Measurements from ENCODE around the gene TMUB2. TPM values are rescaled to one million over a fixed set of nuclear protein-coding genes. Genes with fewer than 3 reads are reported as not detected.

Gene TMUB2
- total and polyA plus RNA-seq, 2 of the 13 experiments (the other 11 are each of a cell fraction or from before 2014, with no cell fraction given) = 26.9 to 50.8 TPM

GRCh38 chr17:44222112-44222869 lies 35.5 kb downstream of the TMUB2 start (continued):
- TF ChIP-seq EEA1 (CRISPR knock-in tag; IDR thresholded peaks at IDR 0.05; ENCODE audit: borderline replicate concordance) (peak; percentile 66; the same call in 1 of the 2 replicates), POGZ (CRISPR knock-in tag; IDR thresholded peaks at IDR 0.05) (0 out of 2 replicates have a peak, but pooled peaks have one; percentile 6), ZSCAN31 (CRISPR knock-in tag; IDR thresholded peaks at IDR 0.05; ENCODE audit: low read depth) (no peak), PITX1 (CRISPR knock-in tag; IDR thresholded peaks at IDR 0.05) (no peak), NR2F6 (IDR thresholded peaks at IDR 0.05) (no peak), NR2F6 (CRISPR knock-in tag; IDR thresholded peaks at IDR 0.05) (no peak), BHLHE40 (IDR thresholded peaks at IDR 0.05; ENCODE audit: low read length) (no peak), ZNF512 (CRISPR knock-in tag; IDR thresholded peaks at IDR 0.05) (no peak), ZNF879 (CRISPR knock-in tag; IDR thresholded peaks at IDR 0.05) (no peak), SP4 (CRISPR knock-in tag; IDR thresholded peaks at IDR 0.05) (peak; percentile 56), KLF12 (CRISPR knock-in tag; IDR thresholded peaks at IDR 0.05; ENCODE audit: borderline replicate concordance) (peak; percentile 71; the same call in 1 of the 2 replicates), SNAPC5 (CRISPR knock-in tag; IDR thresholded peaks at IDR 0.05; ENCODE audit: borderline replicate concordance) (no peak), FOSL1 (CRISPR knock-in tag; IDR thresholded peaks at IDR 0.05; ENCODE audit: borderline replicate concordance) (no peak), GABPB1 (CRISPR knock-in tag; IDR thresholded peaks at IDR 0.05) (peak; percentile 67; the same call in 1 of the 2 replicates), ZNF329 (CRISPR knock-in tag; IDR thresholded peaks at IDR 0.05; ENCODE audit: low read depth) (no peak), ZNF451 (CRISPR knock-in tag; IDR thresholded peaks at IDR 0.05) (no peak), MEF2D (CRISPR knock-in tag; IDR thresholded peaks at IDR 0.05) (no peak), NFYB (CRISPR knock-in tag; IDR thresholded peaks at IDR 0.05) (peak; percentile 40; the same call in 1 of the 2 replicates)
- TF ChIP-seq, protein P1, sequence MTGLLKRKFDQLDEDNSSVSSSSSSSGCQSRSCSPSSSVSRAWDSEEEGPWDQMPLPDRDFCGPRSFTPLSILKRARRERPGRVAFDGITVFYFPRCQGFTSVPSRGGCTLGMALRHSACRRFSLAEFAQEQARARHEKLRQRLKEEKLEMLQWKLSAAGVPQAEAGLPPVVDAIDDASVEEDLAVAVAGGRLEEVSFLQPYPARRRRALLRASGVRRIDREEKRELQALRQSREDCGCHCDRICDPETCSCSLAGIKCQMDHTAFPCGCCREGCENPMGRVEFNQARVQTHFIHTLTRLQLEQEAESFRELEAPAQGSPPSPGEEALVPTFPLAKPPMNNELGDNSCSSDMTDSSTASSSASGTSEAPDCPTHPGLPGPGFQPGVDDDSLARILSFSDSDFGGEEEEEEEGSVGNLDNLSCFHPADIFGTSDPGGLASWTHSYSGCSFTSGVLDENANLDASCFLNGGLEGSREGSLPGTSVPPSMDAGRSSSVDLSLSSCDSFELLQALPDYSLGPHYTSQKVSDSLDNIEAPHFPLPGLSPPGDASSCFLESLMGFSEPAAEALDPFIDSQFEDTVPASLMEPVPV (CRISPR knock-in tag; IDR thresholded peaks at IDR 0.05) = no peak
- TF ChIP-seq, protein P2, sequence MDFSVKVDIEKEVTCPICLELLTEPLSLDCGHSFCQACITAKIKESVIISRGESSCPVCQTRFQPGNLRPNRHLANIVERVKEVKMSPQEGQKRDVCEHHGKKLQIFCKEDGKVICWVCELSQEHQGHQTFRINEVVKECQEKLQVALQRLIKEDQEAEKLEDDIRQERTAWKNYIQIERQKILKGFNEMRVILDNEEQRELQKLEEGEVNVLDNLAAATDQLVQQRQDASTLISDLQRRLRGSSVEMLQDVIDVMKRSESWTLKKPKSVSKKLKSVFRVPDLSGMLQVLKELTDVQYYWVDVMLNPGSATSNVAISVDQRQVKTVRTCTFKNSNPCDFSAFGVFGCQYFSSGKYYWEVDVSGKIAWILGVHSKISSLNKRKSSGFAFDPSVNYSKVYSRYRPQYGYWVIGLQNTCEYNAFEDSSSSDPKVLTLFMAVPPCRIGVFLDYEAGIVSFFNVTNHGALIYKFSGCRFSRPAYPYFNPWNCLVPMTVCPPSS (IDR thresholded peaks at IDR 0.05) = no peak
- TF ChIP-seq, protein P3, sequence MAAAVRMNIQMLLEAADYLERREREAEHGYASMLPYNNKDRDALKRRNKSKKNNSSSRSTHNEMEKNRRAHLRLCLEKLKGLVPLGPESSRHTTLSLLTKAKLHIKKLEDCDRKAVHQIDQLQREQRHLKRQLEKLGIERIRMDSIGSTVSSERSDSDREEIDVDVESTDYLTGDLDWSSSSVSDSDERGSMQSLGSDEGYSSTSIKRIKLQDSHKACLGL (CRISPR knock-in tag; IDR thresholded peaks at IDR 0.05) = no peak
- TF ChIP-seq, protein P4, sequence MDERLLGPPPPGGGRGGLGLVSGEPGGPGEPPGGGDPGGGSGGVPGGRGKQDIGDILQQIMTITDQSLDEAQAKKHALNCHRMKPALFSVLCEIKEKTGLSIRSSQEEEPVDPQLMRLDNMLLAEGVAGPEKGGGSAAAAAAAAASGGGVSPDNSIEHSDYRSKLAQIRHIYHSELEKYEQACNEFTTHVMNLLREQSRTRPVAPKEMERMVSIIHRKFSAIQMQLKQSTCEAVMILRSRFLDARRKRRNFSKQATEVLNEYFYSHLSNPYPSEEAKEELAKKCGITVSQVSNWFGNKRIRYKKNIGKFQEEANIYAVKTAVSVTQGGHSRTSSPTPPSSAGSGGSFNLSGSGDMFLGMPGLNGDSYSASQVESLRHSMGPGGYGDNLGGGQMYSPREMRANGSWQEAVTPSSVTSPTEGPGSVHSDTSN (CRISPR knock-in tag; IDR thresholded peaks at IDR 0.05) = no peak
- TF ChIP-seq, protein P5, sequence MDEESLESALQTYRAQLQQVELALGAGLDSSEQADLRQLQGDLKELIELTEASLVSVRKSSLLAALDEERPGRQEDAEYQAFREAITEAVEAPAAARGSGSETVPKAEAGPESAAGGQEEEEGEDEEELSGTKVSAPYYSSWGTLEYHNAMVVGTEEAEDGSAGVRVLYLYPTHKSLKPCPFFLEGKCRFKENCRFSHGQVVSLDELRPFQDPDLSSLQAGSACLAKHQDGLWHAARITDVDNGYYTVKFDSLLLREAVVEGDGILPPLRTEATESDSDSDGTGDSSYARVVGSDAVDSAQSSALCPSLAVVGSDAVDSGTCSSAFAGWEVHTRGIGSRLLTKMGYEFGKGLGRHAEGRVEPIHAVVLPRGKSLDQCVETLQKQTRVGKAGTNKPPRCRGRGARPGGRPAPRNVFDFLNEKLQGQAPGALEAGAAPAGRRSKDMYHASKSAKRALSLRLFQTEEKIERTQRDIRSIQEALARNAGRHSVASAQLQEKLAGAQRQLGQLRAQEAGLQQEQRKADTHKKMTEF (CRISPR knock-in tag; IDR thresholded peaks at IDR 0.05) = 0 out of 2 replicates have a peak, but pooled peaks have one; percentile 33

Data from HepG2 (cell line).